Ovary (tissue), 9 donors: ENCODE data around the gene VWA2. TPM values are rescaled to one million over a fixed set of nuclear protein-coding genes. Genes with fewer than 3 reads are reported as not detected.

Experiments used
- DNase-seq, 5 donors: peaks; one replicate each; pipeline ENCODE4 v3.0.0-alpha.2; 2019 to 2020
- H3K27ac ChIP-seq, 2 donors: fragments of 200-600 bp; one replicate each; pipeline versions ENCODE4 v1.5.1 to v1.8.0; 2019 to 2022
- H3K27me3 ChIP-seq: fragments of 200-600 bp; one replicate; pipeline ENCODE4 v1.8.0; 2022
- H3K36me3 ChIP-seq: fragments of 200-600 bp; sonication (generic); one replicate; pipeline ENCODE4 v1.5.1; 2019
- H3K4me1 ChIP-seq: one replicate; pipeline ENCODE4 v1.8.1; 2013; ENCODE audit warnings: mild to moderate bottlenecking, moderate library complexity; ENCODE audit not compliant: insufficient read depth
- H3K4me3 ChIP-seq: fragments of 200-600 bp; sonication (generic); one replicate; pipeline ENCODE4 v1.5.1; 2017
- H3K9me3 ChIP-seq, 2 donors: fragments of 200-600 bp in 1 of 2; sonication (generic) in 1 of 2; one replicate each; pipeline versions ENCODE4 v1.5.1 to v1.8.1; 2013 to 2019; ENCODE audit warnings: mild to moderate bottlenecking in 1 of 2, moderate library complexity in 1 of 2
- EP300 ChIP-seq: sonication (generic); formaldehyde crosslinking; IDR thresholded peaks from one replicate; pipeline ENCODE4 v1.6.1; 2017; ENCODE audit warnings: antibody characterized with exemption
- POLR2A ChIP-seq: fragments of 450-650 bp; IDR thresholded peaks from one replicate; pipeline ENCODE4 v1.6.1; 2017; ENCODE audit warnings: antibody characterized with exemption, mild to moderate bottlenecking, moderate library complexity
- WGBS, 3 donors: extraction: QIAGEN DNeasy Blood & Tissue Kit in 1 of 3; methylation state at CpG; one replicate each; pipeline versions ENCODE4 v1.1.5 to v1.1.7; 2013 to 2017; 5-methylcytosine and 5-hydroxymethylcytosine counted together
- intact Hi-C, 4 donors: fragments of 100-400 bp; cut with DNase I; formaldehyde crosslinking; loops; one replicate each; pipeline versions ENCODE4 v1.11.0 to v1.15.1; 2022 to 2023
- polyA plus RNA-seq, 2 donors: library from polyadenylated mRNA; stranded (reverse); fragments of 200-250 nt in 1 of 2; fragments of 350-450 nt in 1 of 2; fragmentation: Illumina TruSeq in 1 of 2; extraction: RNeasy Lipid Tissue Mini Kit (QIAGEN cat#74804) in 1 of 2; gene quantifications; one replicate each; pipeline ENCODE4 v1.2.3, GENCODE V29; 2013 to 2014
- total RNA-seq, 7 donors: library from RNA; depleted of rRNA in 2 of 7; stranded (reverse); fragments of >200 nt in 2 of 7; fragmentation: NEBNext Ultra II Directional in 3 of 7; extraction: Animal tissue kit (Norgen Biotek cat#: 25700) in 3 of 7; gene quantifications; one replicate each; pipeline versions ENCODE4 v1.1.0 to v1.2.4, GENCODE V29; 2016 to 2023
- TF ChIP-seq, protein P1 (sequence below), 3 donors: fragments of 450-650 bp in 2 of 3; fragments of 200-600 bp in 1 of 3; IDR thresholded peaks; one replicate each; pipeline versions ENCODE4 v1.5.1 to v1.8.0; 2016 to 2022; ENCODE audit warnings: antibody characterized with exemption in 3 of 3, mild to moderate bottlenecking in 1 of 3
- donor health status: DM: no; HTN: no; CAD: no; lungs with moderate emphysema.
- donor health status: DM: no; HTN: no; CAD: no.
- donor health status: Bipolar disorder and iron deficiency.
- donor health status: DM: yes; HTN: yes; CAD: no.
- donor health status: DM: no; HTN: no; CAD: no.
- donor health status: DM: yes; HTN: yes; CAD: no.

Gene VWA2
- total and polyA plus RNA-seq, 9 donors = 0.04 to 11.1 (median 0.72) TPM; not detected in 2

- Histone ChIP-seq H3K4me1 (no peaks in the 10 kb centered on the region), H3K27ac (no peak overlapping the region), H3K36me3 (no peaks in the 10 kb centered on the region), H3K4me3 (no peak overlapping the region), H3K9me3 (no peaks in the 10 kb centered on the region), H3K27me3 (no peaks in the 10 kb centered on the region)
- no peak for TF ChIP-seq EP300
- no peak for TF ChIP-seq POLR2A
- TF ChIP-seq, protein P1, sequence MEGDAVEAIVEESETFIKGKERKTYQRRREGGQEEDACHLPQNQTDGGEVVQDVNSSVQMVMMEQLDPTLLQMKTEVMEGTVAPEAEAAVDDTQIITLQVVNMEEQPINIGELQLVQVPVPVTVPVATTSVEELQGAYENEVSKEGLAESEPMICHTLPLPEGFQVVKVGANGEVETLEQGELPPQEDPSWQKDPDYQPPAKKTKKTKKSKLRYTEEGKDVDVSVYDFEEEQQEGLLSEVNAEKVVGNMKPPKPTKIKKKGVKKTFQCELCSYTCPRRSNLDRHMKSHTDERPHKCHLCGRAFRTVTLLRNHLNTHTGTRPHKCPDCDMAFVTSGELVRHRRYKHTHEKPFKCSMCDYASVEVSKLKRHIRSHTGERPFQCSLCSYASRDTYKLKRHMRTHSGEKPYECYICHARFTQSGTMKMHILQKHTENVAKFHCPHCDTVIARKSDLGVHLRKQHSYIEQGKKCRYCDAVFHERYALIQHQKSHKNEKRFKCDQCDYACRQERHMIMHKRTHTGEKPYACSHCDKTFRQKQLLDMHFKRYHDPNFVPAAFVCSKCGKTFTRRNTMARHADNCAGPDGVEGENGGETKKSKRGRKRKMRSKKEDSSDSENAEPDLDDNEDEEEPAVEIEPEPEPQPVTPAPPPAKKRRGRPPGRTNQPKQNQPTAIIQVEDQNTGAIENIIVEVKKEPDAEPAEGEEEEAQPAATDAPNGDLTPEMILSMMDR (IDR thresholded peaks at IDR 0.05) = no peak
- 63 to 71% (median 69%) methylated on average over 9 to 11 of the region's 11 CpGs for WGBS, 3 donors
- DNase-seq = no peak
- intact Hi-C loops = no loop called here
These were observed 49.5 kb downstream of the VWA2 start for GRCh38 chr10:114288424-114289095.

DNA sequence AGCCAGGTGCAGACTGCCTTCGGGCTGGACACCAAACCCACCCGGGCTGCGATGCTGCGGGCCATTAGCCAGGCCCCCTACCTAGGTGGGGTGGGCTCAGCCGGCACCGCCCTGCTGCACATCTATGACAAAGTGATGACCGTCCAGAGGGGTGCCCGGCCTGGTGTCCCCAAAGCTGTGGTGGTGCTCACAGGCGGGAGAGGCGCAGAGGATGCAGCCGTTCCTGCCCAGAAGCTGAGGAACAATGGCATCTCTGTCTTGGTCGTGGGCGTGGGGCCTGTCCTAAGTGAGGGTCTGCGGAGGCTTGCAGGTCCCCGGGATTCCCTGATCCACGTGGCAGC is 50.0 kb downstream of the VWA2 start:
- WGBS, 3 donors = 93 to 94% (median 93%) methylated on average over 13 to 16 of the region's 16 CpGs
- H3K4me1 ChIP-seq = no peaks in the 10 kb centered on the region
- peak in 1 of 5 donors; percentile 28 for DNase-seq
- H3K4me3 ChIP-seq = no peak overlapping the region
- H3K9me3 ChIP-seq = no peaks in the 10 kb centered on the region
- no peak for TF ChIP-seq POLR2A
- intact Hi-C loops = no loop called here
- no peaks in the 10 kb centered on the region for H3K36me3 ChIP-seq
- no peak overlapping the region for H3K27ac ChIP-seq
- no peaks in the 10 kb centered on the region for H3K27me3 ChIP-seq

DNA sequence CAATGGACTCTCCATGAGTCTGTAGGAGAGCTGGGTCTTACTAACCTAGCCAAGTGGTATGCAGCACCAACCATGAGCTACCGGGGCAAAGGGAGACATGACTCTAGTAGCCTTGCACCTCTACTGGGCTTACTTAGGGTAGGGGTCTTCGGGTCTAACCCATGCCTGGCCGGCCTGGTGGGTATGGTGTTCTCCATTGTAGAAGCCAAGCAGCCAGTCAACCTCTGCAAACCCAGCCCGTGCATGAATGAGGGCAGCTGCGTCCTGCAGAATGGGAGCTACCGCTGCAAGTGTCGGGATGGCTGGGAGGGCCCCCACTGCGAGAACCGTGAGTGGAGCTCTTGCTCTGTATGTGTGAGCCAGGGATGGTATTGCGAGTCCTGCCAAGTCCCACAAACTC is 51.0 kb downstream of the VWA2 start:
- Histone ChIP-seq H3K9me3 (no peaks in the 10 kb centered on the region), H3K27me3 (no peaks in the 10 kb centered on the region), H3K36me3 (no peaks in the 10 kb centered on the region), H3K4me1 (no peaks in the 10 kb centered on the region), H3K4me3 (no peak overlapping the region), H3K27ac (no peak overlapping the region)
- no peak for TF ChIP-seq POLR2A
- TF ChIP-seq, protein P1 (IDR thresholded peaks at IDR 0.05) = no peak
- TF ChIP-seq EP300 = no peak
- 96 to 97% (median 97%) methylated on average over 10 of the region's 10 CpGs for WGBS, 3 donors
- peak in 1 of 5 donors; percentile 15 for DNase-seq
- intact Hi-C loops = loop anchor here in 1 of 4 donors (10.0 kb wide), 1 partner anchor 505 kb away; no protein-coding TSS in a partner anchor

DNA sequence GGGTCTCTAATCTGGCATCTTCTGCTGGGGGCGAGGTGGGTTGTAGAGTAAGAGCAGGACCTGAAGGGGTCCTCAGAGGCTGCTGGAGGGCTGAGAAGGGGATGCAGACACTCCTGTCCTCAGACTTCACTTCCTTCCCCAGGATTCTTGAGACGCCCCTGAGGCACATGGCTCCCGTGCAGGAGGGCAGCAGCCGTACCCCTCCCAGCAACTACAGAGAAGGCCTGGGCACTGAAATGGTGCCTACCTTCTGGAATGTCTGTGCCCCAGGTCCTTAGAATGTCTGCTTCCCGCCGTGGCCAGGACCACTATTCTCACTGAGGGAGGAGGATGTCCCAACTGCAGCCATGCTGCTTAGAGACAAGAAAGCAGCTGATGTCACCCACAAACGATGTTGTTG is 52.0 kb downstream of the VWA2 start:
- intact Hi-C loops = loop anchor here in 1 of 4 donors (10.0 kb wide), 1 partner anchor 504 kb away; no protein-coding TSS in a partner anchor
- TF ChIP-seq EP300 (no peak), POLR2A (no peak)
- TF ChIP-seq, protein P1 (IDR thresholded peaks at IDR 0.05) = no peak
- H3K36me3 ChIP-seq = no peaks in the 10 kb centered on the region
- 88 to 96% (median 94%) methylated on average over 7 of the region's 7 CpGs for WGBS, 3 donors
- peak in 1 of 5 donors; percentile 22 for DNase-seq
- H3K9me3 ChIP-seq = peaks cover 0 to 4% of the 10 kb centered on the region in 2 donors
- no peaks in the 10 kb centered on the region for H3K4me1 ChIP-seq
- no peak overlapping the region for H3K27ac ChIP-seq
- H3K4me3 ChIP-seq = no peak overlapping the region
- H3K27me3 ChIP-seq = no peaks in the 10 kb centered on the region

- intact Hi-C loops = loop anchor here in 1 of 4 donors (10.0 kb wide), 1 partner anchor 503 kb away; no protein-coding TSS in a partner anchor
- H3K4me3 ChIP-seq = no peak overlapping the region
- peak in 1 of 5 donors; percentile 10 for DNase-seq
- 85 to 88% (median 86%) methylated on average over 8 of the region's 8 CpGs for WGBS, 3 donors
- no peak overlapping the region for H3K27ac ChIP-seq
- H3K4me1 ChIP-seq = no peaks in the 10 kb centered on the region
- TF ChIP-seq POLR2A (no peak), EP300 (no peak)
- TF ChIP-seq, protein P1 (IDR thresholded peaks at IDR 0.05) = no peak
- H3K27me3 ChIP-seq = no peaks in the 10 kb centered on the region
- H3K36me3 ChIP-seq = no peaks in the 10 kb centered on the region
- H3K9me3 ChIP-seq = peaks cover 0 to 9% of the 10 kb centered on the region in 2 donors
These were observed 52.5 kb downstream of the VWA2 start for GRCh38 chr10:114291516-114291915.
